IPS-NIHi11 (cell line): Measurements from ENCODE around the gene RYR3.
A peak's percentile ranks its signal among the peaks of the same experiment; 100 is the strongest.

Experiments
- DNase-seq: peaks from one replicate; pipeline ENCODE4 v3.0.0; 2012; ENCODE audit warnings: mixed read lengths, low spot score

The RYR3 gene

GRCh38 chr15:33834892-33835743 lies 524.4 kb downstream of the RYR3 start:
- peak; percentile 56 for DNase-seq

GRCh38 chr15:33837294-33837693 lies 526.5 kb downstream of the RYR3 start:
- no peak for DNase-seq

- DNase-seq: no peak
Measured at GRCh38 chr15:33839540-33839939, 528.8 kb downstream of the RYR3 start.

GRCh38 chr15:33840615-33841014 lies 529.8 kb downstream of the RYR3 start:
- DNase-seq: no peak

GRCh38 chr15:33844186-33844585 lies 533.4 kb downstream of the RYR3 start:
- peak; percentile 32 for DNase-seq

GRCh38 chr15:33844597-33844996 lies 533.8 kb downstream of the RYR3 start:
- no peak for DNase-seq

- DNase-seq: no peak
Measured at GRCh38 chr15:33846142-33846541, 535.4 kb downstream of the RYR3 start.

GRCh38 chr15:33846862-33847261 lies 536.1 kb downstream of the RYR3 start:
- DNase-seq: no peak

- no peak for DNase-seq
Measured at GRCh38 chr15:33848011-33848410, 537.2 kb downstream of the RYR3 start.

GRCh38 chr15:33851079-33851478 lies 540.3 kb downstream of the RYR3 start:
- DNase-seq: no peak

- DNase-seq: no peak
Measured at GRCh38 chr15:33852094-33852493, 541.3 kb downstream of the RYR3 start.

- DNase-seq: no peak
Measured at GRCh38 chr15:33852570-33852969, 541.8 kb downstream of the RYR3 start.

- no peak for DNase-seq
Measured at GRCh38 chr15:33857726-33858125, 547.0 kb downstream of the RYR3 start.

GRCh38 chr15:33858836-33859235 lies 548.1 kb downstream of the RYR3 start:
- no peak for DNase-seq

- no peak for DNase-seq
Measured at GRCh38 chr15:33859992-33860545, 549.3 kb downstream of the RYR3 start.

- DNase-seq: no peak
Measured at GRCh38 chr15:33860754-33861153, 550.0 kb downstream of the RYR3 start.

- DNase-seq: no peak
Measured at GRCh38 chr15:33864360-33865075, 553.8 kb downstream of the RYR3 start.

GRCh38 chr15:33865416-33865815 lies 554.6 kb downstream of the RYR3 start:
- DNase-seq: no peak

- DNase-seq: no peak
Measured at GRCh38 chr15:33866101-33866737, 555.5 kb downstream of the RYR3 start.

GRCh38 chr15:33871980-33872379 lies 561.2 kb downstream of the RYR3 start:
- DNase-seq: no peak

- no peak for DNase-seq
Measured at GRCh38 chr15:33872416-33873106, 561.8 kb downstream of the RYR3 start.

GRCh38 chr15:33874156-33874555 lies 563.4 kb downstream of the RYR3 start:
- DNase-seq: no peak
